ENCODE data around the gene FAU.

The FAU gene

GRCh38 chr11:65104628-65105027, 17.3 kb downstream of the FAU start:
- no peak for DNase-seq

GRCh38 chr11:65103476-65103875, 18.5 kb downstream of the FAU start:
- no peak for DNase-seq

- no peak for DNase-seq
Observed at GRCh38 chr11:65102142-65103095, 19.5 kb downstream of the FAU start.

GRCh38 chr11:65100674-65101350, 21.1 kb downstream of the FAU start:
- no peak for DNase-seq

- no peak for DNase-seq
Observed at GRCh38 chr11:65096926-65097325, 25.0 kb downstream of the FAU start.

- peak; percentile 97 for DNase-seq
Observed at GRCh38 chr11:65095974-65096806, 25.7 kb downstream of the FAU start, which contains the start of gene VPS51. Gene VPS51 (plus strand): TSS chr11:65096214. CDS start chr11:65096251, 37 bp downstream.

GRCh38 chr11:65095427-65095826, 26.5 kb downstream of the FAU start:
- DNase-seq: no peak

GRCh38 chr11:65090628-65091027, 31.3 kb downstream of the FAU start:
- no peak for DNase-seq

- peak; percentile 77 for DNase-seq
Observed at GRCh38 chr11:65089621-65090020, 32.3 kb downstream of the FAU start.

- DNase-seq: no peak
Observed at GRCh38 chr11:65087827-65088226, 34.1 kb downstream of the FAU start.

GRCh38 chr11:65087216-65087615, 34.7 kb downstream of the FAU start:
- DNase-seq: no peak

GRCh38 chr11:65086809-65087208, 35.1 kb downstream of the FAU start:
- DNase-seq: no peak

GRCh38 chr11:65085446-65085845, 36.5 kb downstream of the FAU start:
- DNase-seq: no peak

- DNase-seq: no peak
Observed at GRCh38 chr11:65084598-65085375, 37.1 kb downstream of the FAU start.

- peak; percentile 99 for DNase-seq
Observed at GRCh38 chr11:65083834-65084597, 37.9 kb downstream of the FAU start, which contains the start of the genes CDCA5 and ZFPL1. Gene CDCA5 (minus strand): TSS chr11:65084040. CDS start chr11:65083978, 62 bp downstream. Gene ZFPL1 (plus strand): TSS chr11:65084222. CDS start chr11:65084699, 477 bp downstream.

GRCh38 chr11:65083134-65083833, 38.6 kb downstream of the FAU start:
- DNase-seq: no peak

- DNase-seq: no peak
Observed at GRCh38 chr11:65078786-65079342, 43.1 kb downstream of the FAU start.

GRCh38 chr11:65078151-65078550, 43.8 kb downstream of the FAU start:
- peak; percentile 74 for DNase-seq

- DNase-seq: peak; percentile 35
Observed at GRCh38 chr11:65077451-65077850, 44.5 kb downstream of the FAU start.

GRCh38 chr11:65072631-65072966, 49.3 kb downstream of the FAU start:
- no peak for DNase-seq

Data from RPMI8226 (cell line).